HTERT RPE-1 (cell line): ENCODE measurements around the gene WFIKKN2.
"Not testable (repeated sequence)": the region's sequence is repeated elsewhere in the genome, so short reads cannot be mapped to it uniquely, and the experiment has no call there.

Source experiments
- in situ Hi-C: fragments of 300-500 bp; cut with MboI; formaldehyde crosslinking; loops from 4 replicates; pipeline ENCODE4 v1.14.3; 2020; ENCODE audit warnings: low sequenced_read_pairs

Gene WFIKKN2

GRCh38 chr17:50871898-50872297 lies 36.5 kb downstream of the WFIKKN2 start:
- in situ Hi-C loops: no loop called here

- in situ Hi-C loops: no loop called here
Measured at GRCh38 chr17:50872710-50873424, 37.5 kb downstream of the WFIKKN2 start.

- in situ Hi-C loops: no loop called here
Measured at GRCh38 chr17:50875074-50875473, 39.7 kb downstream of the WFIKKN2 start.

- in situ Hi-C loops: not testable (repeated sequence)
Measured at GRCh38 chr17:50877042-50877441, 41.7 kb downstream of the WFIKKN2 start.

DNA sequence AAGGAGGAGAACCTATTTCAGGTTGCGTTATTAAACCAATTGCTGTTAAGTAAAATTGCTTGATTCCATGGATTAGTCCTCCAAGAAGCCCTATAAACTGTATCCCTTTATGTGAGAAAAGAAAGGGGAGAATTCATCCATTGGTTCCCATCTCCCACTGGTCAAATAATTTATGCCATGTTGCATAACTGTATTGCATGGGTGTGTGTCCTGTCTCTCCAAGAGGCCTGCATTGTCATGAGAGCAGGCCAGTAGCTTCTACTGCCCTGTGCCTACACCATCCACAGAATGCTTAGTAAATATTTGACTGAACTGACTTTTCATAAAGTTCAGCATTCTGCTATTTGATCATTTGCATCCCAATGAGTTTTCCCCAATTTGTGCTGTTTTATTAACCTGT lies 42.5 kb downstream of the WFIKKN2 start:
- in situ Hi-C loops: no loop called here

- in situ Hi-C loops: no loop called here
Measured at GRCh38 chr17:50879086-50879485, 43.7 kb downstream of the WFIKKN2 start.

- in situ Hi-C loops: no loop called here
Measured at GRCh38 chr17:50881182-50881581, 45.8 kb downstream of the WFIKKN2 start.

DNA sequence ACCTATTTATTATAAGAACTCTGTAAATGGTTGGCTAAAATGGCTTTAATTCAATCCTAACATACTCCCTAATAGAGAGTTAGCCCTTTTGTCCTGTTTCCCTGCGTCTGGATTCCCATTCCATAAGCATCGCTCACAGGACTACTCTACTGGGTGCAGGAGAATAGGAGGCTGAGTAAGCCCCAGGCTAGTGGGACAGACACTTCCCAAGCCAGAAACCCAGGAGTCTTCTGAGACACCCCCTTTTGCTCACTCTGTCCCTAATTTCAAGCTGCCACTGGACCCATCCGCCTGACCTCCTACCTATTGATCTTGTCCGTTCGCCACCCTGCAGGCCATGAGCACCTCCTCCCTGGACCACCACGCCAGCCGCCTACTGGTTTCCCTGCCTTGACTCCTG lies 47.5 kb downstream of the WFIKKN2 start:
- in situ Hi-C loops: no loop called here

GRCh38 chr17:50883850-50884438 lies 48.6 kb downstream of the WFIKKN2 start:
- in situ Hi-C loops: no loop called here

- in situ Hi-C loops: no loop called here
Measured at GRCh38 chr17:50884439-50885311, 49.3 kb downstream of the WFIKKN2 start.

- in situ Hi-C loops: no loop called here
Measured at GRCh38 chr17:50887705-50888245, 52.4 kb downstream of the WFIKKN2 start.

DNA sequence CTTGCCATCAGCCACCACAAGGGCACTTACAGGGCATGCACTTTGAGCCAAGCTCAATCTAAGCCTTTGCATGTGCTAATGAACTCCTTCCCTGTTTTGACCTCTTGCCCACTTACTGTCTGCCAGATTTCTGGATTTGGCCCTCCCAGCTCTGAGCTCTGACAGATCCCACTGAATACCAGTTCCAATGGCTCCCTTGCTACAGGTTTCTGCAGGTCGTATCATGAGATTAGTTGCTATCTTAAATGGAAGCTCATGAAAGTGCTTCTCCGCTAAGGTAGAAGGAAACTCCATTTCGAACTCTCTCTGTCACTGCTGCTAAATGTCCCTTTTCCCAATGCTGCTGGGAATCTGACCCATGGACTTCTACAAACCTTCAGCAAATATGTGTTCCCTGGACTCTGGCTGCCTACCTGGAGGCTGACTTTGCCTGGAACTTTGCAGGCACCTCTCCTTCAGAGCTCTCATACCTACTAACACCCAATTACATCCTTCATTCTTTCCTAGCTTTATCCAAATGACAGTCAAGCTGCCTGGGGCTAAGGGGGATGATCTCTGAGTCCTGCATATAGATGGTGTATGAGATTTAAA lies 54.2 kb downstream of the WFIKKN2 start:
- in situ Hi-C loops: no loop called here

DNA sequence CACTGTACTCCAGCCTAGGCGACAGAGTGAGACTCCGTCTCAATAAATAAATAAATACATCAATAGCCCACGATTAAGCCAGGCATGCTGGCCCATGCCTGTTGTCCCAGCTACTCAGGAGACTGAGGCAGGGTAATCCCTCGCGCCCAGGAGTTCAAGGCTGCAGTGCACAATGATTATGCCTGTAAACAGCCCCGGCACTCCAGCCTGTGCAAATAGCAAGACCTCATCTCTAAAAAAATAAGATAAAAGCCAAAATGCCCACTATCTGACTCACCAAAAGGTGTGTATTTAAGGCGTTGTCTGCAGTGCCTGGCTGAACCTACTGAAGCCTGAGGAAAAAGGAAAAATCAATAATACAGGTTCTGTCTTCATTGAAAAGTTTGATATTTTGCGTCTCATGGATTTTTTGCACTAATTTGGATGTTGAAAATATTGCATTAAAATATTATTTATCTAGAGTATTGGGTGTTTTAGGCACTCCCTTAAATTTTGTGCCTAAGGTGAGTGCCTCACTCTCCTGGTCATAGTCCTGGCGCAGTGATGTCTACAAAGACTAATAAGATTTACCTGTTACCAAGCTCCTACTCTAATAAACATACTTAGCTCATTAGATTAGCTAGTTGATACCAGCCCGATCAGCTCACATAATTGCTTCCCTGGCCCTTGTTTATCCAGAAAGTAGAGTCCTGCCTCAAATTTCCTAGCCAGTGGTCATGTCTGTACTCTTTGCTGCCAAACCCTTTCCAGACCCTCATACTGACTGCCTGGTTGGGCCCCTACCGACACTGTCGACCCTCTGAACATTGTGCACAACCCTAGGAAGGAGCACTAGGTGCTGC lies 55.5 kb downstream of the WFIKKN2 start:
- in situ Hi-C loops: no loop called here

- in situ Hi-C loops: no loop called here
Measured at GRCh38 chr17:50891577-50891989, 56.2 kb downstream of the WFIKKN2 start.
